Islet of Langerhans (tissue), 1 donor: ENCODE measurements around the gene AGBL1.

Source experiments
- FAIRE-seq: peaks from one replicate; lab custom pipeline; 2011; peaks lifted over from hg19 to GRCh38; lab: Jason Lieb, UNC

The AGBL1 gene

DNA sequence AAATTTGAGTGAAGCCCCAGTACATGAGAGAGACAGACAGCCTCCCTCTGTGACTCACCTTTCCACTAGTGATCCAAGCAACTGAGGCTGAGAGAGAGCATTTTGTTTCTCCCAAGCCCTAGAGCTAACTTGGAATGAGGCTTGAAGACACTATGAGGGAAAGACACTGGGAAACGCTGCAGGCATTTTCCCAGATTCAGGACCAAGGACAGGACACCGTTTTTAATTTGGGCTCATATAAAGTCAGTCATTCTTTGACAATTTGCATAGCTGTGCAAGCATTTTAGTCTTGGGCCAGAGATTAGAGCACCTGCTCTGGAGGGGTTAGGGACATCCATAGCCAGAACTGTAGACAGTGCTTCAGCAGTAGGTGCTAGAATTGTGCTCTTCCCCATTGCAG is 249.0 kb downstream of the AGBL1 start:
- FAIRE-seq = no peak

- no peak for FAIRE-seq
Observed at GRCh38 chr15:86329311-86330013, 249.8 kb downstream of the AGBL1 start.

- no peak for FAIRE-seq
Observed at GRCh38 chr15:86333819-86334218, 254.1 kb downstream of the AGBL1 start.

GRCh38 chr15:86336051-86336788 is 256.5 kb downstream of the AGBL1 start:
- FAIRE-seq = no peak

GRCh38 chr15:86337071-86337470 is 257.4 kb downstream of the AGBL1 start:
- FAIRE-seq = no peak

DNA sequence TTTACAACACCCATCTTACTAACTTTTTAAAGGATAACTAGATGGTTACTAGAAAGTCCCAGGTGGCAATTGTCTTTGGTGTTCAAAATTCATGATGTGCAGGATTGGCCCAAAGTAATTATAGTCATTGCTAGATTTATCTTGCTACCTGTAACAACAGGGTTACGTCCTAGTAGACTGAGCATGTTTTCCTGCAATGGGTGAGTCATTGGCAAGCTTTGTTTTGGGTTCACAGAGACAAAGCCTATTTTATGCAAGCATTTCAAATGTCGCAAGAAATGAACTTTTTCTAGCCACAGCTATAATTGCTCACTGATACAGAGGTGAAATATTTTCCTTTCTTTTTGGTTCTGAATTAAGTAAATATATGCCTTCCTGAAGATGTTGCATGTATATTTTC is 267.6 kb downstream of the AGBL1 start:
- FAIRE-seq = no peak

- FAIRE-seq = no peak
Observed at GRCh38 chr15:86349565-86349964, 269.9 kb downstream of the AGBL1 start.

DNA sequence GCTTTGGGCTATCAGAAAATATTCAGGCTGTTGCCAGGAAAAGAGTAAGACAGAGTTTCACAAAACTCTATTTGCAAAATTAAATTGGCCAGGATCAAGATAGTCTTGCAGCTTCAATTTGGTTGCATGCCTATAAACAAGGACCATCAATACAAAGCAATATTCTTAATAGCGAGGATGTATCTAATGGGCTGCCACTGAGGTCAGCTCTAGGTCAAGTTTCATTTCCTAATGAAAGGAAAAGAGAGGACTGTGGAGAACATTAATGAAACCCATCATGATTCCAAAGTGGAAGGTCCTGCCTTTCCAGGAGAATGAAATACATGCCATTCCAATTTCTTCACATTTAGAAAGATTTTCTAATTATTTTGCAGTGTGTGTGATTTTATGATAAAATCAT is 273.5 kb downstream of the AGBL1 start:
- no peak for FAIRE-seq

GRCh38 chr15:86355361-86355760 is 275.7 kb downstream of the AGBL1 start:
- no peak for FAIRE-seq

- FAIRE-seq = no peak
Observed at GRCh38 chr15:86355801-86356200, 276.1 kb downstream of the AGBL1 start.

GRCh38 chr15:86362555-86362954 is 282.9 kb downstream of the AGBL1 start:
- no peak for FAIRE-seq

DNA sequence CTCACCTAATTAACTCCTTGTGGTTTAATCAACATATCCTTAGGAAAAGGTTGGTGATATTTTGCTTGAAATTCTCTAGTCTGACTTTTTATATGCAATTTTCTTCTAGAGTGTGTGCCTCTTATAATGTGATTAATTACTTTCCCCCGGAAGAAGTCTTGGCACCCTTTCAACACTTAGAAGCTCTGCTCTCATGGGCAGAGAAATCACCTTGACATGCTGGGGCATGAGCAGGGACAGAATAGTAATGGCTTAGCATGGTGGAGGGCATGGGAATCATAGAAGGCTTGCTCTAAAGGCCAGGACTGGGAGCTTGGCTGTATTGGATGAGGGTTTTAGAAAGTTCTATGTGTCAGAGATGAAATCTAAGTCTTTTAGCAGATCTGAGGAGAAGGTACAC is 293.5 kb downstream of the AGBL1 start:
- no peak for FAIRE-seq

DNA sequence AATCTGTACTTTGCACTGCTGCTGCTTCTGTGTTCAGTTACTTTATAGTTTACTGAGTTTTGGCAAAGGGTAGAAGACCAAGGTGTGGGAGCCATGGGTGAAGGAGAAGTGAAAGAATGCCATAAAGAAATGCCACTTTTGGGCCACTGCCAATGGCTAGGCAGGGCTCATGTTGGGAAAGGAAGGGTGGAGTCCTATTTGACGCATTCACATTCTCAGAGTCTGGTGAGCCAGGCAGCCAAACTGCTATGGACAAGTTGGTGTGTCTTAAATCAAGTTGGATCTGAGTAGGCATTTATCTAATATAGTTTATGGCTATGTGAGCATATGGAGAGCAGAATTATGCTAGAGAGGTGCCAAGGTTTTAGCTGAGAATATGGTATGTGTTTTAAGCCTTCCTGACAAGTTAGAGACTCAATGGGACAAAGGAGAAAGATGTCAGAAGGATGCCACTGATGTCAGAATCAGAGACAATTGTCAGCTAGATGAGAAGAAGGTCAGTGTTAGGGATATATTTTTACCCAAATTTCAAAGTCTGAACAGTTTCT is 296.1 kb downstream of the AGBL1 start:
- no peak for FAIRE-seq

GRCh38 chr15:86377914-86378313 is 298.2 kb downstream of the AGBL1 start:
- FAIRE-seq = no peak

GRCh38 chr15:86382341-86382740 is 302.7 kb downstream of the AGBL1 start:
- no peak for FAIRE-seq

GRCh38 chr15:86383611-86384010 is 303.9 kb downstream of the AGBL1 start:
- no peak for FAIRE-seq

DNA sequence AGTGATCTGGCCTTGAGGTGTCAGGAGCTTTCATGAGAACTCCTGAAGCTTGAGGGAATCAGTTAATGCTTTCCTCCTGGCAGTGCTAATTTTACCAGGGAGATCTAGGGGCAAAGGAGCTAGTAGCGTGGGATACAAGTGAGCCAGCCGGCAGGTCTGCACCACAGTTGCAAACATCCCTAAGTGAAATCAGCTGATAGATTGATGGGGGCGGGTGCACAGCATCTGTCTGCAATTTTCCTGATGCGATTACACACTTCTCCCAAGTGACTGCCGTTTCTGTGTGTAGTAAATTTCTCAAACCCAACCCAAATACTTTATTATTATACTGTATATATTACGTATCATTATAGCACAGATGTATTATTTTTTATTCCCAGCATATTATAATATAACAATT is 304.5 kb downstream of the AGBL1 start:
- no peak for FAIRE-seq

- no peak for FAIRE-seq
Observed at GRCh38 chr15:86392296-86392695, 312.6 kb downstream of the AGBL1 start.

- FAIRE-seq = no peak
Observed at GRCh38 chr15:86392874-86393273, 313.2 kb downstream of the AGBL1 start.

- no peak for FAIRE-seq
Observed at GRCh38 chr15:86394866-86395265, 315.2 kb downstream of the AGBL1 start.

GRCh38 chr15:86399041-86399954 is 319.6 kb downstream of the AGBL1 start:
- FAIRE-seq = no peak

- no peak for FAIRE-seq
Observed at GRCh38 chr15:86403221-86403620, 323.6 kb downstream of the AGBL1 start.
